Peyer's patch (tissue), 4 donors: ENCODE data around the gene KCNA2. TPM values are rescaled to one million over a fixed set of nuclear protein-coding genes. Genes with fewer than 3 reads are reported as not detected.
A peak's percentile ranks its signal among the peaks of the same experiment; 100 is the strongest.

Source experiments
- DNase-seq, 3 donors: peaks; one replicate each; pipeline ENCODE4 v3.0.0-alpha.2; 2017 to 2019
- H3K27ac ChIP-seq, 4 donors: fragments of 200-600 bp; sonication (generic); one replicate each; pipeline ENCODE4 v1.5.1; 2016 to 2019
- H3K27me3 ChIP-seq, 2 donors: fragments of 200-600 bp; sonication (generic); one replicate each; pipeline ENCODE4 v1.5.1; 2019
- H3K36me3 ChIP-seq, 3 donors: fragments of 200-600 bp; sonication (generic); one replicate each; pipeline ENCODE4 v1.5.1; 2016 to 2019
- H3K4me1 ChIP-seq, 4 donors: fragments of 200-600 bp; sonication (generic); one replicate each; pipeline ENCODE4 v1.5.1; 2016 to 2019
- H3K4me3 ChIP-seq, 4 donors: fragments of 200-600 bp; sonication (generic); 1 replicate in 3 of 4; 2 replicates in 1 of 4; pipeline ENCODE4 v1.5.1; 2016 to 2019; ENCODE audit warnings: mild to moderate bottlenecking in 1 of 4
- H3K9me3 ChIP-seq, 4 donors: fragments of 200-600 bp; sonication (generic); one replicate each; pipeline ENCODE4 v1.5.1; 2016 to 2019; ENCODE audit warnings: mild to moderate bottlenecking in 1 of 4
- POLR2A ChIP-seq, 2 donors: fragments of 450-650 bp; IDR thresholded peaks; one replicate each; pipeline ENCODE4 v1.5.1; 2017; ENCODE audit warnings: antibody characterized with exemption in 2 of 2, mild to moderate bottlenecking in 2 of 2, moderate library complexity in 2 of 2
- total RNA-seq, 4 donors: library from RNA; depleted of rRNA; stranded (reverse); fragments of >200 nt; gene quantifications; one replicate each; pipeline ENCODE4 v1.1.0, GENCODE V29; 2016
- TF ChIP-seq, protein P1 (sequence below), 6 experiments: fragments of 450-650 bp in 4 of 6; fragments of 200-600 bp in 2 of 6; sonication (generic) in 1 of 6; IDR thresholded peaks; one replicate each; pipeline ENCODE4 v1.5.1; 2017 to 2019; ENCODE audit warnings: antibody characterized with exemption in 6 of 6, mild to moderate bottlenecking in 3 of 6, moderate library complexity in 1 of 6

Gene KCNA2
- total RNA-seq, 4 donors from 2014 or later = 0.38 to 0.40 TPM; not detected in 2

DNA sequence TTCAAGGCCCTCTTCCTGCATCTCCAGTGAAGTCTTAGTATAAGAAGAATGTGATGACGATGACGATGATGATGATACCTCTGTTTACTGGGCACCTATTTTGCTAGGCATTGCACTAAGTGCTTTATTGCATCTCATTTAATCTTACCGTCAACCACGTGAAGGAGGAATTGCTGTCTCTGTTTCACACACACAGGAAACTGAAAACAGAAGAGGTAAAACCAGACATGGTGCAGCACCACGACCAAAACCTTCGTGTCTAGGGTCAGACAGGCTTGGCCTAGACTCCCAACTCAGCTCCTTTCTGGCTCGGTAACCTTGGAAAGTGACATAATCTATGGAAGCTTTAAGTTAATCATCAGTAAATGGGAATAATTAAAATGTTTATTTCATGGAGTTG, 20.7 kb upstream of the KCNA2 start:
- no peaks in the 10 kb centered on the region for H3K27me3 ChIP-seq
- no peak for DNase-seq
- H3K36me3 ChIP-seq = no peaks in the 10 kb centered on the region
- H3K27ac ChIP-seq = no peak overlapping the region
- TF ChIP-seq, protein P1, sequence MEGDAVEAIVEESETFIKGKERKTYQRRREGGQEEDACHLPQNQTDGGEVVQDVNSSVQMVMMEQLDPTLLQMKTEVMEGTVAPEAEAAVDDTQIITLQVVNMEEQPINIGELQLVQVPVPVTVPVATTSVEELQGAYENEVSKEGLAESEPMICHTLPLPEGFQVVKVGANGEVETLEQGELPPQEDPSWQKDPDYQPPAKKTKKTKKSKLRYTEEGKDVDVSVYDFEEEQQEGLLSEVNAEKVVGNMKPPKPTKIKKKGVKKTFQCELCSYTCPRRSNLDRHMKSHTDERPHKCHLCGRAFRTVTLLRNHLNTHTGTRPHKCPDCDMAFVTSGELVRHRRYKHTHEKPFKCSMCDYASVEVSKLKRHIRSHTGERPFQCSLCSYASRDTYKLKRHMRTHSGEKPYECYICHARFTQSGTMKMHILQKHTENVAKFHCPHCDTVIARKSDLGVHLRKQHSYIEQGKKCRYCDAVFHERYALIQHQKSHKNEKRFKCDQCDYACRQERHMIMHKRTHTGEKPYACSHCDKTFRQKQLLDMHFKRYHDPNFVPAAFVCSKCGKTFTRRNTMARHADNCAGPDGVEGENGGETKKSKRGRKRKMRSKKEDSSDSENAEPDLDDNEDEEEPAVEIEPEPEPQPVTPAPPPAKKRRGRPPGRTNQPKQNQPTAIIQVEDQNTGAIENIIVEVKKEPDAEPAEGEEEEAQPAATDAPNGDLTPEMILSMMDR (IDR thresholded peaks at IDR 0.05) = no peak
- no peaks in the 10 kb centered on the region for H3K9me3 ChIP-seq
- peaks cover 0 to 11% (median 2%) of the 10 kb centered on the region in 4 donors for H3K4me1 ChIP-seq
- no peak overlapping the region for H3K4me3 ChIP-seq

- no peak overlapping the region for H3K4me3 ChIP-seq
- H3K27ac ChIP-seq = no peak overlapping the region
- H3K4me1 ChIP-seq = peaks cover 3 to 10% (median 5%) of the 10 kb centered on the region in 4 donors
- H3K9me3 ChIP-seq = no peaks in the 10 kb centered on the region
- TF ChIP-seq, protein P1 (IDR thresholded peaks at IDR 0.05) = no peak
- TF ChIP-seq POLR2A (IDR thresholded peaks at IDR 0.05) = no peak
- no peaks in the 10 kb centered on the region for H3K36me3 ChIP-seq
- peak in 1 of 3 donors; percentile 15 for DNase-seq
- no peaks in the 10 kb centered on the region for H3K27me3 ChIP-seq
Measured at GRCh38 chr1:110620686-110621085, 14.5 kb upstream of the KCNA2 start.

GRCh38 chr1:110620250-110620615, 14.1 kb upstream of the KCNA2 start:
- Histone ChIP-seq H3K4me3 (no peak overlapping the region), H3K4me1 (peaks cover 3 to 10% (median 5%) of the 10 kb centered on the region in 4 donors), H3K27me3 (no peaks in the 10 kb centered on the region), H3K9me3 (no peaks in the 10 kb centered on the region), H3K36me3 (no peaks in the 10 kb centered on the region), H3K27ac (peak overlapping the region in 3 of 4 donors; percentile 71 to 84 (median 81))
- TF ChIP-seq POLR2A (IDR thresholded peaks at IDR 0.05) = no peak
- TF ChIP-seq, protein P1 (IDR thresholded peaks at IDR 0.05) = no peak
- peak in 1 of 3 donors; percentile 16 for DNase-seq

- peak; percentile 85 to 94 (median 92) for DNase-seq
- TF ChIP-seq POLR2A (IDR thresholded peaks at IDR 0.05) = no peak
- TF ChIP-seq, protein P1 (IDR thresholded peaks at IDR 0.05) = peak; percentile 81 to 98 (median 90)
- Histone ChIP-seq H3K9me3 (no peaks in the 10 kb centered on the region), H3K27ac (peak overlapping the region; percentile 11 to 84 (median 76)), H3K36me3 (no peaks in the 10 kb centered on the region), H3K4me3 (peak overlapping the region; percentile 26 to 44 (median 44)), H3K27me3 (no peaks in the 10 kb centered on the region), H3K4me1 (peaks cover 3 to 10% (median 5%) of the 10 kb centered on the region in 4 donors)
Measured at GRCh38 chr1:110619412-110620249, 13.5 kb upstream of the KCNA2 start.

- Histone ChIP-seq H3K4me1 (peaks cover 3 to 10% (median 5%) of the 10 kb centered on the region in 4 donors), H3K4me3 (no peak overlapping the region), H3K9me3 (no peaks in the 10 kb centered on the region), H3K27ac (peak overlapping the region in 1 of 4 donors; percentile 84), H3K27me3 (no peaks in the 10 kb centered on the region), H3K36me3 (no peaks in the 10 kb centered on the region)
- TF ChIP-seq, protein P1 (IDR thresholded peaks at IDR 0.05) = no peak
- no peak for TF ChIP-seq POLR2A (IDR thresholded peaks at IDR 0.05)
- DNase-seq = no peak
Measured at GRCh38 chr1:110618668-110619067, 12.5 kb upstream of the KCNA2 start.
